GM23248 (cell line): Measurements from ENCODE around the gene KICS2.

Experiments used
- EZH2 ChIP-seq: fragments of 200-600 bp; sonication (generic); IDR thresholded peaks from 2 replicates; pipeline ENCODE4 v1.6.1; 2018; ENCODE audit warnings: antibody characterized with exemption, mild to moderate bottlenecking; ENCODE audit not compliant: insufficient read depth, poor library complexity, severe bottlenecking
- EZH2phosphoT487 ChIP-seq: fragments of 200-600 bp; sonication (generic); IDR thresholded peaks from 2 replicates; pipeline ENCODE4 v1.6.1; 2018; ENCODE audit warnings: antibody characterized with exemption, moderate library complexity, mild to moderate bottlenecking, low read depth; ENCODE audit not compliant: insufficient read depth

DNA sequence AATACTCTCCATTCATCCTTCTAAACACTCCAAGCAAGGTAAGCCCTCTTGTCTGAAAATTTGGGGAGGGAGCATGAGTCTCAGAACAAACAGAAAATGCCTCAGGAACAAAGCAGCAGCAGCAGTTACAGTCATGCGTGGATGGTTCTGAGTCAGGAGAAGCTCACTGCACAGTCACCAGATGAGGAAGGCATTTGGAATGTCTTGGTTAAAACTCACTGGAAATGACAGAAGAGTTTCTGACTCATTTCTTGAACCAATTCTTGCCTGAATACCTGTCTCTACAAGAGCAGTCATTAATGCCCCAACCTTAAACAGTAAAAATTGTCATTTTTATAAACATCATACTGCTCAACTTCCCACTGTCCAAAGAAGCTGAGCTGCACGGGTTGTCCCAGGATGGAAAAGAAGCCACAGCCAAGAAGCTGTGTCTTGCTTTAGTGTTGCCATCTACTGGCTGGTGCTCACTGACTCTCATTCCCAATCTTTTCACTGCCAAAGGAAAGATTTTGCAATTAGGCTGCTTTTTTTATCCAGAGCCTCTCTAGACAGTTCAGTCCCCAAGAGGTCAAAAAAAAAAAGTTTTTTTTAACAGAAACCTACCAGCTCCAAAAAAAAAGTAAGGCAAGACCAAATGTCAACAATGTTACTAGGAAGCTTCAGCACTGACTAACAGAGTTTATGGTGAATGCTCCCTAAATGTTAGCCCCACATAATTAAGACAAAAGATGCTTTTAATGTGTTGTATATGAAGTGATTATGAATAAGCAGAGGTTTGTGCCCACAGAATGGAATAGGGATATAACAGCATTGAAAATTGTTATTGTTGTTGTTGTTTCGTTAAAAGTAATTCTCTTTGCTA is 40.4 kb downstream of the KICS2 start:
- TF ChIP-seq EZH2 (no peak), EZH2phosphoT487 (no peak)
